ENCODE results near the gene MYO1G.

The MYO1G gene

GRCh38 chr7:44917465-44917864, 61.4 kb downstream of the MYO1G start:
- H2AFZ ChIP-seq: no peak overlapping the region
- no peak overlapping the region for H3K4me2 ChIP-seq (ENCODE audit: low read length)
- H3K4me1 ChIP-seq: no peaks in the 10 kb centered on the region
- no peaks in the 10 kb centered on the region for H3K79me2 ChIP-seq
- no peak overlapping the region for H3K4me3 ChIP-seq (ENCODE audit: low read depth, low read length)
- H3K9me3 ChIP-seq (ENCODE audit: control insufficient read depth, low read length): no peaks in the 10 kb centered on the region
- H3K36me3 ChIP-seq (ENCODE audit: control insufficient read depth, insufficient read depth, low read length): no peaks in the 10 kb centered on the region
- TF ChIP-seq CTCF (IDR thresholded peaks at IDR 0.05): no peak
- no peak overlapping the region for H3K27ac ChIP-seq
- no peak overlapping the region for H3K9ac ChIP-seq
- H3K27me3 ChIP-seq (ENCODE audit: control insufficient read depth, insufficient read depth, low read length): no peaks in the 10 kb centered on the region

GRCh38 chr7:44914992-44915607, 63.7 kb downstream of the MYO1G start:
- Histone ChIP-seq H3K36me3 (ENCODE audit: control insufficient read depth, insufficient read depth, low read length) (no peaks in the 10 kb centered on the region), H3K4me3 (ENCODE audit: low read depth, low read length) (no peak overlapping the region), H3K4me1 (no peaks in the 10 kb centered on the region), H3K9ac (no peak overlapping the region), H3K27me3 (ENCODE audit: control insufficient read depth, insufficient read depth, low read length) (no peaks in the 10 kb centered on the region), H2AFZ (no peak overlapping the region), H3K27ac (no peak overlapping the region), H3K9me3 (ENCODE audit: control insufficient read depth, low read length) (no peaks in the 10 kb centered on the region), H3K79me2 (no peaks in the 10 kb centered on the region), H3K4me2 (ENCODE audit: low read length) (no peak overlapping the region)
- TF ChIP-seq CTCF (IDR thresholded peaks at IDR 0.05): no peak

- no peak overlapping the region for H2AFZ ChIP-seq
- no peak overlapping the region for H3K9ac ChIP-seq
- H3K36me3 ChIP-seq (ENCODE audit: control insufficient read depth, insufficient read depth, low read length): no peaks in the 10 kb centered on the region
- H3K9me3 ChIP-seq (ENCODE audit: control insufficient read depth, low read length): no peaks in the 10 kb centered on the region
- no peak overlapping the region for H3K4me2 ChIP-seq (ENCODE audit: low read length)
- TF ChIP-seq CTCF (IDR thresholded peaks at IDR 0.05): no peak
- no peaks in the 10 kb centered on the region for H3K79me2 ChIP-seq
- no peaks in the 10 kb centered on the region for H3K27me3 ChIP-seq (ENCODE audit: control insufficient read depth, insufficient read depth, low read length)
- H3K4me3 ChIP-seq (ENCODE audit: low read depth, low read length): no peak overlapping the region
- no peaks in the 10 kb centered on the region for H3K4me1 ChIP-seq
- H3K27ac ChIP-seq: no peak overlapping the region
Observed at GRCh38 chr7:44912775-44913347, 66.0 kb downstream of the MYO1G start.

Data from parathyroid adenoma (tissue), 2 donors.